HG03558 (cell line): ENCODE results near the gene GRB10.

Experiments
- ATAC-seq: cut with Tn5 transposase; IDR thresholded peaks from one replicate; pipeline ENCODE4 v1.9.1; 2021; ENCODE audit warnings: moderate number of reproducible peaks; ENCODE audit not compliant: unreplicated experiment; ENCODE audit errors: extremely low read depth

The GRB10 gene

GRCh38 chr7:50622821-50623220 lies 159.9 kb downstream of the GRB10 start:
- no peak for ATAC-seq

GRCh38 chr7:50621973-50622490 lies 160.7 kb downstream of the GRB10 start:
- no peak for ATAC-seq

- ATAC-seq: no peak
Observed at GRCh38 chr7:50621206-50621605, 161.5 kb downstream of the GRB10 start.

GRCh38 chr7:50620433-50620832 lies 162.3 kb downstream of the GRB10 start:
- ATAC-seq: no peak

- ATAC-seq: no peak
Observed at GRCh38 chr7:50619684-50620083, 163.0 kb downstream of the GRB10 start.

GRCh38 chr7:50618281-50618680 lies 164.4 kb downstream of the GRB10 start:
- ATAC-seq: no peak

- ATAC-seq: no peak
Observed at GRCh38 chr7:50615519-50616080, 167.1 kb downstream of the GRB10 start.

- ATAC-seq: no peak
Observed at GRCh38 chr7:50614721-50615518, 167.8 kb downstream of the GRB10 start.

- ATAC-seq: no peak
Observed at GRCh38 chr7:50613473-50613872, 169.2 kb downstream of the GRB10 start.

- ATAC-seq: no peak
Observed at GRCh38 chr7:50612704-50613103, 170.0 kb downstream of the GRB10 start.

- ATAC-seq: peak; percentile 37
Observed at GRCh38 chr7:50610521-50611277, 172.0 kb downstream of the GRB10 start.

- no peak for ATAC-seq
Observed at GRCh38 chr7:50608196-50608906, 174.3 kb downstream of the GRB10 start.

GRCh38 chr7:50607524-50608125 lies 175.1 kb downstream of the GRB10 start:
- ATAC-seq: no peak

GRCh38 chr7:50605059-50605458 lies 177.6 kb downstream of the GRB10 start:
- ATAC-seq: no peak

- ATAC-seq: no peak
Observed at GRCh38 chr7:50603287-50603686, 179.4 kb downstream of the GRB10 start.

GRCh38 chr7:50599385-50599784 lies 183.3 kb downstream of the GRB10 start:
- ATAC-seq: no peak

GRCh38 chr7:50598460-50599343 lies 184.0 kb downstream of the GRB10 start:
- ATAC-seq: no peak

- ATAC-seq: no peak
Observed at GRCh38 chr7:50596484-50596883, 186.2 kb downstream of the GRB10 start.

GRCh38 chr7:50595491-50596102 lies 187.1 kb downstream of the GRB10 start:
- ATAC-seq: no peak
